Panc1 (cell line): ENCODE results near the gene TNFRSF25.

Source experiments
- POLR2AphosphoS5 ChIP-seq: IDR thresholded peaks from 2 replicates; pipeline ENCODE4 v1.6.1; 2012; ENCODE audit warnings: mild to moderate bottlenecking, low read depth, low read length, moderate library complexity
- REST ChIP-seq, 2 experiments: IDR thresholded peaks; 2 replicates each; pipeline ENCODE4 v1.6.1; 2011 to 2012; ENCODE audit warnings: low read depth in 2 of 2, control low read depth in 1 of 2, low read length in 1 of 2, mild to moderate bottlenecking in 1 of 2, moderate library complexity in 1 of 2; ENCODE audit not compliant: insufficient read depth in 1 of 2
- SIN3A ChIP-seq: IDR thresholded peaks from 2 replicates; pipeline ENCODE4 v1.6.1; 2012; ENCODE audit warnings: low read depth, mild to moderate bottlenecking, low read length, moderate library complexity, borderline replicate concordance; ENCODE audit not compliant: insufficient read depth
- TCF7L2 ChIP-seq: IDR thresholded peaks from 2 replicates; pipeline ENCODE4 v1.6.1; 2011; ENCODE audit warnings: mild to moderate bottlenecking, low read depth, low read length, inconsistent platforms
- TF ChIP-seq, protein P1 (sequence below): fragments of 450-650 bp; IDR thresholded peaks from 2 replicates; pipeline ENCODE4 v1.5.1; 2017; ENCODE audit warnings: mild to moderate bottlenecking

DNA sequence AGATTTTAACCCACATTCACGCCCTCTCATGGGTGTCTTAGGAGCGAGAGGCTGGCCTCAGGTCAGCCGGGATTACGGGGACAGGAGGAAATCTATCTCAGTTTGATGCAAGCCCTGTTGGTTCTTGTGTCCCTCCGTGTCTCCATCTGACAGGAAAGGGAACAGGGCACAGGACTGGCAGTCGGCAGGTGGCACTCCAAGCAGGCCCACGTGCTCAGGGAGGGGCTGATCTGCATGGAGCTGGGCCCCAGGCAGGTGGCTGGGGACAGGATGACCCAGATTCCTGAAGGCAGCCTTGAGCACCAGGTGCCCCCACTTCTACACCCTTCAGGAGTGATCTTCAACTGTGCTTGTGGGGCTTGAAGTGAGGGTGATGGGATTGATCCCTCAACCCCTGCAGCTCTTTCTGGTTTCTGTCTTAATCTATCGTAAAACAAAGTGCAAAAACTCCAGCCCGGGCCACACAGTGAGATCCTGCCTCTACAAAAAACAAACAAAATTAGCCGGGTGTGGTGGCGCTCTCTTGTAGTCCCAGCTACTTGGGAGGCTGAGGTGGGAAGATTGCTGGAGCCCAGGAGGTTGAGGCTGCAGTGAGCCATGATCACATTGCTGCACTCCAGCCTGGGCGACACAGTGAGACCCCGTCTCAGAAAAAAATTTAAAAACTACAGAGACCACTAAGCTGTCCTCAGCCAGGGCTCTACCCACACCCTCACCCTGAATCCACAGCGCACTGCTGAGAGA, 17.2 kb upstream of the TNFRSF25 start:
- TF ChIP-seq, protein P1, sequence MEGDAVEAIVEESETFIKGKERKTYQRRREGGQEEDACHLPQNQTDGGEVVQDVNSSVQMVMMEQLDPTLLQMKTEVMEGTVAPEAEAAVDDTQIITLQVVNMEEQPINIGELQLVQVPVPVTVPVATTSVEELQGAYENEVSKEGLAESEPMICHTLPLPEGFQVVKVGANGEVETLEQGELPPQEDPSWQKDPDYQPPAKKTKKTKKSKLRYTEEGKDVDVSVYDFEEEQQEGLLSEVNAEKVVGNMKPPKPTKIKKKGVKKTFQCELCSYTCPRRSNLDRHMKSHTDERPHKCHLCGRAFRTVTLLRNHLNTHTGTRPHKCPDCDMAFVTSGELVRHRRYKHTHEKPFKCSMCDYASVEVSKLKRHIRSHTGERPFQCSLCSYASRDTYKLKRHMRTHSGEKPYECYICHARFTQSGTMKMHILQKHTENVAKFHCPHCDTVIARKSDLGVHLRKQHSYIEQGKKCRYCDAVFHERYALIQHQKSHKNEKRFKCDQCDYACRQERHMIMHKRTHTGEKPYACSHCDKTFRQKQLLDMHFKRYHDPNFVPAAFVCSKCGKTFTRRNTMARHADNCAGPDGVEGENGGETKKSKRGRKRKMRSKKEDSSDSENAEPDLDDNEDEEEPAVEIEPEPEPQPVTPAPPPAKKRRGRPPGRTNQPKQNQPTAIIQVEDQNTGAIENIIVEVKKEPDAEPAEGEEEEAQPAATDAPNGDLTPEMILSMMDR = peak; percentile 44
- TF ChIP-seq POLR2AphosphoS5 = no peak
- no peak for TF ChIP-seq REST (IDR thresholded peaks at IDR 0.05; ENCODE audit: insufficient read depth in 1 of 2, low read depth in 2 of 2, low read length in 1 of 2)
- no peak for TF ChIP-seq SIN3A
- TF ChIP-seq TCF7L2 = no peak
